Astrocyte of the spinal cord (primary cell): ENCODE data around the gene UNC79.
"Not testable (repeated sequence)": the region's sequence is repeated elsewhere in the genome, so short reads cannot be mapped to it uniquely, and the experiment has no call there.

Source experiments
- DNase-seq: peaks from one replicate; pipeline ENCODE4 v3.0.0; 2011; ENCODE audit warnings: low read depth, low spot score
- H3K4me3 ChIP-seq: 2 replicates; pipeline ENCODE4 v1.5.1; 2011; ENCODE audit warnings: low read depth, mild to moderate bottlenecking, low read length, moderate library complexity
- CTCF ChIP-seq: IDR thresholded peaks from 2 replicates; pipeline ENCODE4 v1.5.1; 2012; ENCODE audit warnings: low read depth, mild to moderate bottlenecking, low read length, inconsistent platforms
- in situ Hi-C: cut with HindIII; loops from 2 replicates; pipeline ENCODE4 v1.10.0; 2017; ENCODE audit warnings: low sequenced_read_pairs

The UNC79 gene

GRCh38 chr14:93430315-93431035 lies at the start of gene UNC79:
TSS of gene UNC79 (plus strand) at chr14:93430939. CDS start at chr14:93431030, 91 bp downstream.
- H3K4me3 ChIP-seq: no peak within 1 kb of the TSS
- no peak for TF ChIP-seq CTCF
- DNase-seq: no peak
- in situ Hi-C loops: no loop called here

- in situ Hi-C loops: no loop called here
- DNase-seq: no peak
- H3K4me3 ChIP-seq: no peak overlapping the region
- TF ChIP-seq CTCF: no peak
Observed at GRCh38 chr14:93381644-93382043, 49.1 kb upstream of the UNC79 start.

GRCh38 chr14:93384256-93384655 lies 46.5 kb upstream of the UNC79 start:
- H3K4me3 ChIP-seq, in situ Hi-C loops, DNase-seq: not testable (repeated sequence)

- DNase-seq: no peak
- in situ Hi-C loops: no loop called here
- H3K4me3 ChIP-seq: no peak overlapping the region
- no peak for TF ChIP-seq CTCF
Observed at GRCh38 chr14:93395231-93395630, 35.5 kb upstream of the UNC79 start.

- in situ Hi-C loops: no loop called here
- TF ChIP-seq CTCF: no peak
Observed at GRCh38 chr14:93396456-93396855, 34.3 kb upstream of the UNC79 start.

GRCh38 chr14:93398491-93398890 lies 32.2 kb upstream of the UNC79 start:
- no peak for DNase-seq
- in situ Hi-C loops: no loop called here
- no peak for TF ChIP-seq CTCF
- no peak overlapping the region for H3K4me3 ChIP-seq

More at GRCh38 chr14:93396456-93396855, 34.3 kb upstream of the UNC79 start:
- no peak for DNase-seq
- H3K4me3 ChIP-seq: no peak overlapping the region

- TF ChIP-seq CTCF: no peak
- in situ Hi-C loops: no loop called here
- no peak for DNase-seq
- H3K4me3 ChIP-seq: no peak overlapping the region
Observed at GRCh38 chr14:93402951-93403350, 27.8 kb upstream of the UNC79 start.
